Mucosa of gallbladder (tissue), 1 donor: ENCODE data around the gene TSPAN13. TPM values are rescaled to one million over a fixed set of nuclear protein-coding genes. Genes with fewer than 3 reads are reported as not detected.
"Not testable (repeated sequence)": the region's sequence is repeated elsewhere in the genome, so short reads cannot be mapped to it uniquely, and the experiment has no call there.

ENCODE experiments used
- DNase-seq: peaks from one replicate; pipeline ENCODE4 v3.0.0-alpha.2; 2020; ENCODE audit warnings: low spot score
- total RNA-seq: library from RNA; stranded (reverse); gene quantifications from one replicate; pipeline ENCODE4 v1.2.1, GENCODE V29; 2021
- donor health status: DM: no; HTN: no; CAD: no.

TSPAN13 gene
- total RNA-seq, 1 donor from 2014 or later: 118 TPM

- no peak for DNase-seq
Measured at GRCh38 chr7:16740996-16741395, 12.6 kb upstream of the TSPAN13 start.

DNA sequence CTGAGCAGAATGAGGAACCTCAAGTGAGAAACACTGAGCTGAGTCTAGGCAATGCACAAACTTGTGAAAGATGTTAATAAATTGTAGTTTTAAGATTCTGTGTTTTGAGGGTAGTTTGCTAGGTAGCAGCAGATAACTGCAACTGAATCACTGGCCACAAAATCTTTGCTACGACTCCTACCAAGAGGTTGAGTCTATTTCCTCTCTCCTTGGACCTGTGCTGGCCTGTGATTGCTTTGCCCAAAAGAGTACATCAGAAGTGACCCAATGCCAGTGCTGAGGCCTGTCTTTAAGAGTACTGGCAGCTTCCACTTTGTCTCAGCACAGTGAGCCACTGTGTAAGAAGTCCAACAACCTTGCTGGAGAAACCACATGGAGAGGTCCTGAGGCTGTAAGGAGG, 11.9 kb upstream of the TSPAN13 start:
- no peak for DNase-seq

GRCh38 chr7:16742547-16742946, 11.0 kb upstream of the TSPAN13 start:
- no peak for DNase-seq

- DNase-seq: no peak
Measured at GRCh38 chr7:16743236-16743635, 10.3 kb upstream of the TSPAN13 start.

DNA sequence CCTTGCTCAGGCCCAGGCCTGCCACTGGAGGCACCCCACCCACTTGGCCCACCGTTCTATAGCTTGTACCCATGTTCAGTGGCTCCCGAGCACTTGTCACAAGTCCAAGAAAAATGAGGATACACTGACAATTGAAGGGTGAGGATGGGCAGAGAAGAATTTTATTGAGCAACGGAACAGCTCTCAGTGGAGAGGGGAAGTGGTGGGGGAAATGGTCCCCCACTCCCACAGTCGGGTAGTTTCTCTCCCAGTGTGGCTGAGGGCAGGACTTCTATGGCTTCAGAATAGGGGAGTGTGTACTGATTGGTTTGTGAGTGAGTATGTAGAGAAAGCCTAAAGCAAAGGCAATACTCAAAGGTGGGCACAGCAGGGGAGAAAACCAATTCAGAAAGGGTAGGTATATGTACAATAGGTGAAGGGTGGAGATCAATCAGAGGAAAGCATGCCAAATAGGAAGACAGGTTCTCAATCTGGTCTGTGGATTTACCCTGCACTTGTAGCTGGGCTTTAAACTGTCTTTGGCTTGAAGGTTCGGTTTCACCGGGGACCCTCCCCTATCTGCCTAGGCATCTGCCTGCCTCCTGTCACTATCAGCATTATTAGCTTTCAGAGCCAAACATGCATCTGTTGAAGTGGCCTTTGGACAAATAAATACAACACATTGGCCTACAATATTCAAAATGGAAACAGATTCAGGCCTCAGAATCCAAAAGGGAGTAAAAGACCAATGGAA, 8.9 kb upstream of the TSPAN13 start:
- no peak for DNase-seq

DNA sequence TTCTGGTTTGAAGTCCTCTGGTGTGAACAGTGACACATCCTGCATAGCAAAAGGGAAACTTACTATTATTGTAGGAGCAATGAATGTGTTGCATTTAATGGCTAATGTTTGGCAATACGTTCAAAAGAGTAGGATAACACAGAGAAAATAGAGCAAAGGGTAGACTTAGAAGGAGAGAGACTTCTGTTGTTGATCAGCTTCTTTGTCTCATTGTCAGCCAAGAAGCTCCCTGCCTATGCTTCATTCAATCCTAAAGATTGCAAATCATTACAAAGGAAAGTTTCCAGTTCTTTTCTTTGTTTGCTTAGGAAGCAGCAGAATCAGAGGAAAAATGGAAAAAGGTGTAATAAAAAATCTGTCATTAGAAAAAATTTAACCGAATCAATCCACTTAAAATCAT, 7.9 kb upstream of the TSPAN13 start:
- DNase-seq: no peak

DNA sequence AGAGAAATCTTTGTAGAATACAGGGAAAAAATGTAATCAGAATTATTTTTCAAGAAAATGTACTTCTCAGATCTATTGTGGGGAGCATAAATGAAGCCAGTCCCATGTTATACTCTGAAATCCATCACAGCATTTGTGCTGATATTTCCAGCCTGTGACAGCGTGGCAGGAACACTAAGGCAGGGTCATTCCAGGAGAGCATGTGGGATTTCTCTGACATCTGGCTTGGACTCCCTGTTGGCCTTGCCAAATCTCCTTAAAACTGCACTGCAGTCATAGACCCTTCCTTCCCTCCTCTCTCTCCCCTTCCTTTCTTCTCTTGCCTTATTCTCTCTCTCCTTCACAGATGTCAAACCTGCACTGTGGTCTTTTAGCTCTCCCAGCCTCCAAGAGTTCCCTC, 6.5 kb upstream of the TSPAN13 start:
- DNase-seq: no peak

DNA sequence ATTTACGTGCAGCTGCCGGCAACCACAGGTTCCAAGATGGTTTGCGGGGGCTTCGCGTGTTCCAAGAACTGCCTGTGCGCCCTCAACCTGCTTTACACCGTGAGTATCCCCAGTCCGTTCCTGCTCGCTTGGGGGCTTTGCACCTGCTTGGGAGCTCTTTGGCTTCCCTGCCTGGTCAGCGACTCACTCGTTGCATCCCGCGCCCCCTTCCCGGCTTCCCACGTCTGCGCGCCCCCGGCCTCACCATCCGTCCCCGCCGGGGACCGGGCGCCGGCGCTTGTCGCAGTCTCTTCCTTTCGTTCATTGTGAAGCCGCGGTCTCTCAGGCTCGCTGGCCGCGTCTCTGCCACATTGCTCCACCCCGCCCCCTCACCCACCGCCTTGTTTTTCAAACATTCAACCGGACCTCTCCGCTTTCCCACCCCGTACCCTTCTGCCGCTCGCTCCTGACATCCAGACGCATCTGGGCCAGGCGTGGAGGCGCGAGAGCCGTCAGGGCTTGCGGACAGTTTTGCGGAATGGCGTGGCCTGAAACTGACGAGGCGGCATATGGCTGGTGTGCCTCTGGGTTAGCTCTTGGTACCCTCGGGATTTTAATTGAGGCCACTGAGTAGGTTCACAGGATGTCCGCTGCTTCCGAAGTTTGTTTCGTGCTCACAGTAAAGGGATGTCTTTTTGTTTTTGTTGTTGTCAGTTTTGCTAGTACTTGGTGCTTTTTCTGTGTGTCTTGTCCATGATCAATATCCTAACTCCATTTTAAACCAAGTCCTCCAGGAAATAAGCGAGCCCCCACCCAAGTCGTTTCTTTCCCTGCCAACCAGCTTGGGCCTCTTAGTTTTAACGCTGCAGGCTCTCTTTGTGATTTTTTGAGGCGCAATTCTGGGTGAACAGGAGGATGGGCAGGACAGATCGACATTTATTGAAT, 639 bp downstream of the TSPAN13 start:
- DNase-seq: peak; percentile 20

GRCh38 chr7:16754856-16755317, 1.3 kb downstream of the TSPAN13 start:
- no peak for DNase-seq

GRCh38 chr7:16755397-16755796, 1.8 kb downstream of the TSPAN13 start:
- no peak for DNase-seq

DNA sequence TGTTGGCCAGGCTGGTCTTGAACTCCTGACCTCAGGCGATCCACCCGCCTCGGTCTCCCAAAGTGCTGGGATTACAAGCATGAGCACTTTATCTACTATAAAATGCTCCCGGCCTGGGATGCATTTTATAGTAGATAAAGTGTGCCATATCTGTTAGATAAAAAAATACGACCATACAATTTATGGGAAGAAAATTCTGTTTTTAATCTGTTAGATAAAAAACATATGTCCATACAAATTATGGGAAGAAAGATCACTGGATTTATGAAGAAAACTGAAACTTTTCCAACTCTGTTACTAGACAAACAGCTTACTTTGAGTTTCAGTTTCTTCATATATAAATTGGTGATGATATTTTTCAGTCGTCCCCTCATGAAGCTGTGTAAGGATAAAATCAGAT, 4.5 kb downstream of the TSPAN13 start:
- DNase-seq: no peak

DNA sequence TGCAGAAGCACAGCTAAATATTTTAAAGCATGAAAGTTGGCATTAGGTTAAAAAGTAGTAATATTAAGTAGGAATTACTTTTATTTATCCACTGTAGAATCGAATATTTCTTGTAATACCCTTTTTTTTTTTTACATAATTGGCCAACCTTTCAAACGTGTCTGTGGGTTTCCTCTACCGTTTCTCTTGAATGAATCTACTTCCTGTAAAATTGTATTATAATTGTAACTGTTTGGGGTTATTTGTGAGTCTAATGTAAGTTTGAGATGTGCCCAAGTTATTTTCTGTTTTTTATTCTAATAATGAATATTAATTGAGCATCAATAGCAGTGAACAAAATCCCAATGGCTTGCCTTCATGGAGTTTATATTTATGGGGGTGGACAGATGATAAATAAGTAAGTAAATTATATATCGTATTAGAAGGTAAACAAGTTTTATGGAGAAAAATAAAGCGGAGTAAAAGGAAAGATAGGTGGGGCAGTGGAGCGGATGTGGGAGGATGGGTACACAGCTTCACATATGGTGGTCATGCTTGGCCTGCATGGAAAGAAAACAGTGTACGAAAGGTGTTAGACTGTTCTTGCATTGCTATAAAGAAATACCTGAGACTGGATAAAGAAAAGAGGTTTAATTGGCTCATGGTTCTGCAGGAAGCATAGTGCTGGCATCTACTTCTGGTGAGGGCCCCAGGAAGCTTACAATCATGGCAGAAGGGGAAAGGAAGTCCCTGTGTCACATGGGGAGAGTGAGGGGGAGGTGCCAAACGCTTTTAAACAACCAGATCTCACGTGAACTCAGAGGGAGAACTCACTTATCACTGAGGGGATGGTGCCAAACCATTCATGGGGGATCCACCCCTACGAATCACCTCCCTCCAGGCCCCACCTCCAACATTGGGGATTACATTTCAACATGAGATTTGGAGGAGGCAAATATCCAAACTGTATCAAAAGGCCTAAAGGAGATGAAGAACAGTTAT, 5.4 kb downstream of the TSPAN13 start:
- DNase-seq: no peak

GRCh38 chr7:16759840-16760239, 6.3 kb downstream of the TSPAN13 start:
- no peak for DNase-seq

DNA sequence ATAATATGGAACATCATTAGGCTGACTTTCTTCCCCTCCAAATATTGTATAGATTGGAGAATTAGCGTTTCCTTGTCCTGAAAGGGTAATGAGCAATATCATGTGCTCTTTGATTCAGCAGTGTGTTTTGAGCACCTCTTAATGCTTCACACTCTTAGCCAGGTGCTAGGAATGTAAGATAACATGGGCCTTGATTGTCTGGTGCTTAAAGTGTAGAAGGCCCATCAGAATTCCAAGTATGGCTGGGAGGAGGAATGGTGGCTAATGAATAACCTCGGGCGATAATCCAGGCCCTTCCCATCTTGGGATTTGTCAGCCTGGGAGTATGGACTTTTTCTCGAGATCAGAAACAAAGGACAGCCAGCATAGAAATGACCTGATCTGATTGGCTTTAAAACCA, 8.6 kb downstream of the TSPAN13 start:
- peak; percentile 46 for DNase-seq

DNA sequence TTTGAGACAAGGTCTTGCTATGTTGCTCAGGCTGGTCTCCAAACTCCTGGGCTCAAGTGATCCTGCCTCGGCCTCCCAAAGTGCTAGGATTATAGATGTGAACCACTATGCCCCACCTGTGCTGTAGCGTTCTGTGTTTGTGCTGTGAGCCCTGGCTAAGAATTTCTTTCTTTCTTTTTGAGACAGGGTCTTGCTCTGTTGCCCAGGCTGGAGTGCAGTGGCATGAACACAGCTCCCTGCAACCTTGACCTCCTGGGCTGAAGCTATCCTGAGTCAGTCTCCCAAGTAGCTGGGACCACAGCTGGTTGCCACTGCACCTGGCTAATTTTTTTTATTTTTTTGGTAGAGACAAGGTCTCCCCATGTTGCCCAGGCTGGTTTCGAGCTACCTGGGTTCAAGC, 11.4 kb downstream of the TSPAN13 start:
- DNase-seq: no peak

GRCh38 chr7:16765436-16765859, 11.9 kb downstream of the TSPAN13 start:
- DNase-seq: no peak

- DNase-seq: not testable (repeated sequence)
Measured at GRCh38 chr7:16769994-16770393, 16.4 kb downstream of the TSPAN13 start.

GRCh38 chr7:16770657-16771329, 17.2 kb downstream of the TSPAN13 start:
- DNase-seq: no peak

DNA sequence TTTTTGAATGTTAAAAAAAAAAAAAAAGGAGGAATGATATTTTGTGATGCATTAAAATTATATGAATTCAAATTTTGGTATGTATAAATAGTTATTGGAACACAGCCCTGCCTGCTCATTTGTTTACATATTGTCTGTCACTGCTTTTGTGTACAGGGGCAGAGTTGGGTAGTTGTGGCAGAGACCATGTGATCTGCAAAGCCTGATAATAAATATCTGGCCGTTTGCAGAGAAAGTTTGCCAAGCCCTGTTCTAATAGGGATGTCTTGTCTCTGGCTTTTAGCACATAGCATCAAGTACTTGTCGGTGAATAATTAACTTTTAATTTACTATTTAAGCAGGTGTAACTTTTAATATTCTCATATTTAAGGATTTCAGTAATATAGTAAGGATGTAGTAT, 19.8 kb downstream of the TSPAN13 start:
- DNase-seq: no peak

DNA sequence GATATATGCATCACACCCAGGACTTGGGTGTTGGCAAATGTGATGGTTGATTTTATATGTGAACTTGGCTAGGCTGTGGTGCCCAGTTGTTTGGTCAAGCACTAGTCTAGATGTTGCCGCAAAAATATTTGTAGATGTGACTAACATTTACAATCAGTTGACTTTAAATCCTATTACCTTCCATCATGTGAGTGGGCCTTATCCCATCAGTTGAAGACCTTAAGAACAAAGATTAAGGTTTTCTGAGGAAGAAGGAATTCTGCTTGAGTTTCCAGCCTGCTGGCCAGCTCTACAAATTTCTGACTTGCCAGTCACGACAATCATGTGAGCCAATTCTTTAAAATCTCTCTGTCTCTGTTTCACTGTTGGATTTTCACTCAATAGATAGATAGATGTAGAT, 20.3 kb downstream of the TSPAN13 start:
- no peak for DNase-seq

DNA sequence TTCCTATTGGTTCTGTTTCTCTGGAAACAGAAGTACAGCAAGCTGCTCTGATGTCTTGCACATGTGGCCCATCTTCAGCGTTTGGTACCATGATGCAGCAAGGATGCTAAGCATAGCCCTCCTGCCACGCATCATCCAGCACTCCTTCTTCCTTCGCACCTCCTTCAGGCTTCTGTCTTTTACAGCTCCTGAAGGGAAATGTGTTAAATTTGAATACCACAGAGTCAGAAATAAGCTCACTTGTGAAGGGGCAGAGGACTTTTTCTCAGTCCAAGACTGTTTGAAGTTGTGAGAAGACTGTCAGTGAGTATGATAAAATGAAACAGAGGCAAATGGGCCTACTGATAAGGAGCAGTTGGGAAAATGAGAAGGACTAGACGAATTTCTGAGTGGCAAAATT, 20.7 kb downstream of the TSPAN13 start:
- no peak for DNase-seq
